ENCODE data around the gene PRR20G.

DNA sequence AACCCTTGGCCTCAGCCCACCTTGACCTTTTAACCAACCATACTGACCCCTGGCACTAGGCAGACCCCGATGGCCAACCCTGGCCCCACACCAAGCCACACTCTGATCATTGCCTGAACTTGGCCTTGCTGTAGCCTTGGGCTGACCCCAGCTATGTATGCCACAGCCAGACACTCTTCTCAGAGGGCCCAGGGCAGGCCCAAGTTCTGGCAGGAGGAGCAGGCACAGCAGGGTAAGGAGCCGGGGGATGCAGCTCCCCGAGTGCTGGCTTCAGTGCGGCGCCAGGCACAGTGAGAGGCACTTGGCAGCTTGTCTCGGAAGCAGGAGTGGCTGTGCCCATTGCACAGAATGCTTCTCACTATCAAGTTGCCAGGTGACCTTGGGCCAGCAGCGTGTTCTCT, 22.3 kb downstream of the PRR20G start:
- no peak for TF ChIP-seq CTCF (IDR thresholded peaks at IDR 0.05)
- no peak for TF ChIP-seq EZH2 (IDR thresholded peaks at IDR 0.05; ENCODE audit: borderline replicate concordance, insufficient read depth, low read depth, low read length, poor library complexity, severe bottlenecking)

Measured in B cell (primary cell).